NT2/D1 (cell line): ENCODE results near the gene ODC1.

Experiments used
- SUZ12 ChIP-seq: IDR thresholded peaks from 2 replicates; pipeline ENCODE4 v1.6.1; 2011; ENCODE audit not compliant: insufficient read length, insufficient read depth; ENCODE audit errors: extremely low read depth
- YY1 ChIP-seq: IDR thresholded peaks from 2 replicates; pipeline ENCODE4 v1.6.1; 2011; ENCODE audit not compliant: insufficient read length, insufficient read depth
- ZNF274 ChIP-seq: IDR thresholded peaks from 2 replicates; pipeline ENCODE4 v1.6.1; 2011; ENCODE audit warnings: mild to moderate bottlenecking, low read depth, low read length

DNA sequence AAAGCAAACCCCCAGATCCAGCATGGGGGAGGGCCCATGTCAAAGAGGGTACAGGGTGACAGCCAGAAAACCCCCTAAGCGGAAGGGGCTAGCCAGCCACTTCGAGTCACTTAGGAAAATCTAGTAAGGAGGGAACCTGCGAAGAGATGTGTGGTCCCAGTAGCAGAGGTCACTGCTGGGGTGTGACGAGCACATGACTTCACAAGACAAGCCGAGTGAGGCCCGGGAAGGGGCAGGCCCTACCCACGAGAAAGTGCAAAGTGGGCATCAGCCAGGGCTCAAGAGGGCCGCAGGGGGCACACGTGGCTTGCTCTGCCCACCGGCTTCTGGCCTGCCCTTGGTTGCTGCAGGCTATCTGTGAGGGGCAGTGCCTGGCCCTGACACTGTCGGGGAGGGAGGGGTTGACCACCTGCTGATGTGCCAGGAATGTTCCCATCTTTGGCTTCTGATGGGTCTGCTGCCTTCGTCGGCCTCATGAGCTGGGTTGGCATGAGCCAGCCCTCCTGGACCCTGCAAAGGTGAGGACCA, 11.5 kb downstream of the ODC1 start:
- TF ChIP-seq ZNF274 (no peak), SUZ12 (no peak), YY1 (no peak)
